CD4-positive, alpha-beta T cell (primary cell): Measurements from ENCODE around the gene GRIN3A. TPM values are rescaled to one million over a fixed set of nuclear protein-coding genes. Genes with fewer than 3 reads are reported as not detected.

Experiments used
- ATAC-seq: fragments of 200-7000 bp; cut with Tn5 transposase; one replicate; pipeline ENCODE4 v1.10.0; 2022; ENCODE audit warnings: mild to moderate bottlenecking; ENCODE audit not compliant: poor library complexity
- CTCF ChIA-PET: fragments of 350-600 bp; sonication (Branson Sonifier 250); formaldehyde crosslinking; loops from one replicate; lab custom pipeline; 2021; ENCODE audit warnings: antibody characterized with exemption, inconsistent platforms; lab: Charles Lee
- POLR2A ChIA-PET: fragments of 350-600 bp; sonication (Branson Sonifier 250); formaldehyde crosslinking; loops from one replicate; lab custom pipeline; 2021; ENCODE audit warnings: antibody characterized with exemption, inconsistent platforms; lab: Charles Lee
- DNase-seq, 14 experiments: peaks; one replicate each; pipeline ENCODE4 v3.0.0-alpha.2; 2013 to 2020; ENCODE audit warnings: mixed read lengths in 2 of 14
- H3K27ac ChIP-seq, 2 donors: one replicate each; pipeline versions ENCODE4 v1.5.1 to v1.7.0; 2013; ENCODE audit warnings: low read length in 2 of 2, low read depth in 1 of 2, mild to moderate bottlenecking in 1 of 2
- H3K27me3 ChIP-seq, 2 experiments: 1 replicate in 1 of 2; 2 replicates in 1 of 2; pipeline versions ENCODE4 v1.6.1 to v1.7.0; 2013; ENCODE audit warnings: low read length in 2 of 2, control low read depth in 1 of 2, mild to moderate bottlenecking in 1 of 2, moderate library complexity in 1 of 2; ENCODE audit not compliant: insufficient read depth in 2 of 2, control insufficient read depth in 1 of 2
- H3K36me3 ChIP-seq: one replicate; pipeline ENCODE4 v1.6.1; 2013; ENCODE audit warnings: low read length, control low read depth; ENCODE audit not compliant: insufficient read depth
- H3K4me1 ChIP-seq: one replicate; pipeline ENCODE4 v1.6.1; 2013; ENCODE audit warnings: low read length, control low read depth; ENCODE audit not compliant: insufficient read depth
- H3K4me3 ChIP-seq: one replicate; pipeline ENCODE4 v1.5.1; 2013; ENCODE audit warnings: mild to moderate bottlenecking, low read length, moderate library complexity
- H3K9me3 ChIP-seq, 2 experiments: 1 replicate in 1 of 2; 2 replicates in 1 of 2; pipeline versions ENCODE4 v1.6.1 to v1.7.0; 2013; ENCODE audit warnings: low read length in 2 of 2, mild to moderate bottlenecking in 2 of 2, control low read depth in 1 of 2, moderate library complexity in 1 of 2; ENCODE audit not compliant: control insufficient read depth in 1 of 2, insufficient read depth in 1 of 2
- H3K27ac Mint-ChIP-seq: one replicate; pipeline ENCODE4 v1.8.0; 2020; ENCODE audit warnings: mixed read lengths
- H3K27me3 Mint-ChIP-seq: one replicate; pipeline ENCODE4 v1.8.0; 2021; ENCODE audit warnings: mixed read lengths
- H3K36me3 Mint-ChIP-seq: one replicate; pipeline ENCODE4 v1.8.0; 2021; ENCODE audit warnings: low read depth, mixed read lengths
- H3K4me1 Mint-ChIP-seq: one replicate; pipeline ENCODE4 v1.8.0; 2021; ENCODE audit warnings: low read depth, mixed read lengths
- H3K4me3 Mint-ChIP-seq: one replicate; pipeline ENCODE4 v1.8.0; 2020; ENCODE audit warnings: mild to moderate bottlenecking, mixed read lengths
- H3K9me3 Mint-ChIP-seq: one replicate; pipeline ENCODE4 v1.8.0; 2020; ENCODE audit warnings: mixed read lengths
- CTCF ChIP-seq: fragments of 200-600 bp; IDR thresholded peaks from one replicate; pipeline ENCODE4 v1.8.0; 2022; ENCODE audit warnings: antibody characterized with exemption, mild to moderate bottlenecking
- intact Hi-C, 2 experiments: fragments of 100-400 bp; cut with DNase I in 1 of 2; cut with micrococcal nuclease in 1 of 2; formaldehyde crosslinking; loops; one replicate each; pipeline versions ENCODE4 v1.15.1 to v1.9.0; 2023 to 2025; cut with DNase I, micrococcal nuclease
- total RNA-seq, 174 experiments: library from RNA in 2 of 174; stranded (reverse) in 2 of 174; gene quantifications; one replicate each; pipeline ENCODE4 v1.2.3 and lab custom pipeline; 2021 to 2026

The GRIN3A gene
- total RNA-seq, 2 experiments from 2014 or later = 0.03 TPM; not detected in 1

GRCh38 chr9:101594796-101595195 is 143.7 kb downstream of the GRIN3A start, which contains the start of gene PPP3R2:
PPP3R2 (minus strand) TSS chr9:101594969; CDS start chr9:101594921, 48 bp downstream.
- no peaks in the 10 kb centered on the region for H3K27me3 Mint-ChIP-seq
- Histone ChIP-seq H3K4me3 (no peak within 1 kb of the TSS), H3K4me1 (no peaks in the 10 kb centered on the region), H3K36me3 (no peaks in the 10 kb centered on the region), H3K27me3 (no peaks in the 10 kb centered on the region), H3K27ac (no peak within 1 kb of the TSS), H3K9me3 (no peaks in the 10 kb centered on the region)
- intact Hi-C loops = no loop called here
- H3K27ac Mint-ChIP-seq = no peak within 1 kb of the TSS
- H3K4me3 Mint-ChIP-seq = no peak within 1 kb of the TSS
- POLR2A ChIA-PET = no interaction called here
- CTCF ChIA-PET = no interaction called here
- H3K9me3 Mint-ChIP-seq = no peaks in the 10 kb centered on the region
- H3K36me3 Mint-ChIP-seq = no peaks in the 10 kb centered on the region
- DNase-seq (no peak), ATAC-seq (no peak)
- TF ChIP-seq CTCF = no peak
- no peaks in the 10 kb centered on the region for H3K4me1 Mint-ChIP-seq

GRCh38 chr9:101593345-101593744 is 145.1 kb downstream of the GRIN3A start:
- H3K36me3 ChIP-seq = no peaks in the 10 kb centered on the region
- CTCF ChIA-PET = no interaction called here
- no peaks in the 10 kb centered on the region for H3K4me1 ChIP-seq
- ATAC-seq (no peak), DNase-seq (no peak)
- no peaks in the 10 kb centered on the region for H3K27me3 ChIP-seq
- no peaks in the 10 kb centered on the region for H3K27me3 Mint-ChIP-seq
- POLR2A ChIA-PET = no interaction called here
- H3K9me3 Mint-ChIP-seq = no peaks in the 10 kb centered on the region
- no peak overlapping the region for H3K27ac ChIP-seq
- intact Hi-C loops = no loop called here
- no peaks in the 10 kb centered on the region for H3K9me3 ChIP-seq
- H3K4me3 ChIP-seq = no peak overlapping the region
- H3K27ac Mint-ChIP-seq = no peak overlapping the region
- no peaks in the 10 kb centered on the region for H3K36me3 Mint-ChIP-seq
- no peak overlapping the region for H3K4me3 Mint-ChIP-seq
- no peak for TF ChIP-seq CTCF
- no peaks in the 10 kb centered on the region for H3K4me1 Mint-ChIP-seq

GRCh38 chr9:101592788-101593187 is 145.7 kb downstream of the GRIN3A start:
- Mint-ChIP-seq H3K27ac (no peak overlapping the region), H3K4me1 (no peaks in the 10 kb centered on the region), H3K36me3 (no peaks in the 10 kb centered on the region), H3K4me3 (no peak overlapping the region), H3K27me3 (no peaks in the 10 kb centered on the region), H3K9me3 (no peaks in the 10 kb centered on the region)
- Histone ChIP-seq H3K9me3 (no peaks in the 10 kb centered on the region), H3K4me1 (no peaks in the 10 kb centered on the region), H3K27ac (no peak overlapping the region), H3K36me3 (no peaks in the 10 kb centered on the region), H3K27me3 (no peaks in the 10 kb centered on the region), H3K4me3 (no peak overlapping the region)
- intact Hi-C loops = no loop called here
- POLR2A ChIA-PET = no interaction called here
- DNase-seq = no peak
- TF ChIP-seq CTCF = no peak
- ATAC-seq = no peak
- CTCF ChIA-PET = no interaction called here
